GM12878 (cell line): Measurements from ENCODE around the gene NUDT14. TPM values are rescaled to one million over a fixed set of nuclear protein-coding genes. Genes with fewer than 3 reads are reported as not detected.

Source experiments
- ATAC-seq: fragments of 200-7000 bp; cut with Tn5 transposase; 3 replicates; pipeline ENCODE4 v1.9.1; 2020; ENCODE audit warnings: mild to moderate bottlenecking, moderate library complexity
- BruUV-seq: library from RNA; stranded (reverse); fragments of 400-500 nt; replicated peaks from 2 replicates; lab custom pipeline; 2021; lab: Mats Ljungman, UMichigan
- CTCF ChIA-PET: fragments of 300-600 bp; sonication (Branson Sonifier 250); formaldehyde crosslinking; extraction: SDS; loops from one replicate; lab custom pipeline; 2021; ENCODE audit warnings: inconsistent platforms; lab: Yijun Ruan, JAX
- POLR2A ChIA-PET: fragments of 350-600 bp; formaldehyde crosslinking; extraction: SDS; loops from one replicate; lab custom pipeline; 2021; ENCODE audit warnings: inconsistent platforms; lab: Charles Lee
- RAD21 ChIA-PET: fragments of 300-600 bp; sonication (Branson Sonifier 250); formaldehyde crosslinking; loops from one replicate; lab custom pipeline; 2023; ENCODE audit warnings: antibody characterized with exemption; ENCODE audit not compliant: unreplicated experiment; lab: Charles Lee
- SMC1A ChIA-PET: fragments of 300-600 bp; sonication (Branson Sonifier 250); formaldehyde crosslinking; loops from one replicate; lab custom pipeline; 2023; ENCODE audit not compliant: unreplicated experiment, uncharacterized antibody; lab: Charles Lee
- DNase-seq: peaks from one replicate; pipeline ENCODE4 v3.0.0-alpha.2; 2011; ENCODE audit warnings: low read depth, low spot score
- FAIRE-seq: peaks from 3 replicates; lab custom pipeline; 2011; peaks lifted over from hg19 to GRCh38; lab: Jason Lieb, UNC
- H2AFZ ChIP-seq: 2 replicates; pipeline ENCODE4 v1.6.0; 2011; ENCODE audit warnings: low read depth, low read length, control low read depth; ENCODE audit not compliant: control insufficient read depth
- H3K27ac ChIP-seq: 2 replicates; pipeline ENCODE4 v1.5.1; 2011; ENCODE audit warnings: control low read depth; ENCODE audit not compliant: control insufficient read depth, insufficient read depth
- H3K27me3 ChIP-seq, 2 experiments: replicated peaks in 1 of 2; 2 replicates each; pipeline versions ENCODE4 v1.6.0 to v1.6.1; 2011; ENCODE audit warnings: low read length in 1 of 2; ENCODE audit not compliant: control insufficient read depth in 2 of 2, insufficient read depth in 2 of 2
- H3K36me3 ChIP-seq, 2 experiments: 2 replicates each; pipeline ENCODE4 v1.5.1; 2011; ENCODE audit warnings: low read length in 1 of 2; ENCODE audit not compliant: control insufficient read depth in 2 of 2, insufficient read depth in 2 of 2
- H3K4me1 ChIP-seq: 2 replicates; pipeline ENCODE4 v1.6.1; 2011; ENCODE audit warnings: mild to moderate bottlenecking, low read length, moderate library complexity, mixed read lengths; ENCODE audit not compliant: control insufficient read depth, insufficient read depth
- H3K4me2 ChIP-seq: 2 replicates; pipeline ENCODE4 v1.6.0; 2011; ENCODE audit warnings: control low read depth; ENCODE audit not compliant: control insufficient read depth, insufficient read depth
- H3K4me3 ChIP-seq: fragments of 200-600 bp; sonication (generic); 2 replicates; pipeline ENCODE4 v1.5.1; 2016
- H3K79me2 ChIP-seq: 2 replicates; pipeline ENCODE4 v1.6.0; 2011; ENCODE audit warnings: low read length; ENCODE audit not compliant: control insufficient read depth, insufficient read depth
- H3K9ac ChIP-seq: 2 replicates; pipeline ENCODE4 v1.8.0; 2011; ENCODE audit warnings: low read length, control low read depth, mixed read lengths; ENCODE audit not compliant: control insufficient read depth, insufficient read depth
- H3K9me3 ChIP-seq: replicated peaks from 3 replicates; pipeline ENCODE4 v1.5.1; 2011; ENCODE audit warnings: mild to moderate bottlenecking, low read length; ENCODE audit not compliant: control insufficient read depth, insufficient read depth
- H4K20me1 ChIP-seq: 2 replicates; pipeline ENCODE4 v1.6.0; 2011; ENCODE audit not compliant: control insufficient read depth, insufficient read depth
- CBX3 ChIP-seq: fragments of 200-600 bp; sonication (generic); IDR thresholded peaks from 2 replicates; pipeline ENCODE4 v1.6.1; 2016; ENCODE audit warnings: low read depth, borderline replicate concordance
- CHD4 ChIP-seq: fragments of 200-600 bp; sonication (generic); IDR thresholded peaks from 2 replicates; pipeline ENCODE4 v1.6.1; 2016; ENCODE audit warnings: mild to moderate bottlenecking
- CREM ChIP-seq: IDR thresholded peaks from 2 replicates; pipeline ENCODE4 v1.6.1; 2014; ENCODE audit warnings: antibody characterized with exemption, low read depth
- MYC ChIP-seq: IDR thresholded peaks from 2 replicates; pipeline ENCODE4 v1.6.1; 2011; ENCODE audit warnings: mild to moderate bottlenecking, low read length, moderate library complexity, inconsistent platforms; ENCODE audit not compliant: insufficient read depth, insufficient replicate concordance, insufficient read length, severe bottlenecking
- PML ChIP-seq: IDR thresholded peaks from 2 replicates; pipeline ENCODE4 v1.6.1; 2012; ENCODE audit warnings: low read length, inconsistent platforms
- WGBS: methylation state at CpG from one replicate; pipeline ENCODE4 v1.1.6; 2016; ENCODE audit warnings: low lambda C conversion rate; ENCODE audit not compliant: insufficient replicate concordance, insufficient coverage; ENCODE audit errors: missing lambda C conversion rate; 5-methylcytosine and 5-hydroxymethylcytosine counted together
- in situ Hi-C: fragments of 300-500 bp; cut with MboI; formaldehyde crosslinking; loops from 9 replicates; pipeline ENCODE4 v1.14.3; 2018; ENCODE audit warnings: mixed read lengths
- intact Hi-C: fragments of 100-400 bp; cut with micrococcal nuclease; formaldehyde crosslinking; loops from one replicate; pipeline ENCODE4 v1.14.2; 2022; ENCODE audit not compliant: unreplicated experiment
- polyA plus RNA-seq, 11 experiments: library from polyadenylated mRNA; depleted of rRNA in 4 of 11; unstranded in 6 of 11; stranded (reverse) in 5 of 11; fragments of >200 nt; fragmentation: Nextera tagmentation in 4 of 11; fragmentation: Illumina TruSeq in 1 of 11; extraction: Ambion mirVana in 4 of 11; extraction: Trizol in 1 of 11; gene quantifications; 1 replicate in 1 of 11; 2 replicates in 10 of 11; pipeline versions ENCODE4 v1.2.1 to v1.2.3, GENCODE V29; 2011 to 2016; ENCODE audit warnings: inconsistent platforms in 2 of 11, missing spikeins in 2 of 11, low read depth in 1 of 11
- total RNA-seq, 4 experiments: library from RNA; depleted of rRNA in 3 of 4; stranded (reverse); fragments of >200 nt in 3 of 4; fragmentation: Illumina TruSeq in 1 of 4; extraction: Trizol in 1 of 4; gene quantifications; 2 replicates each; pipeline versions ENCODE4 v1.2.1 to v1.2.3, GENCODE V29; 2013 to 2021
- TF ChIP-seq, protein P1 (sequence below): IDR thresholded peaks from 2 replicates; pipeline ENCODE4 v1.6.1; 2012; ENCODE audit warnings: low read depth, low read length, improper control_type of control experiment
- TF ChIP-seq, protein P2 (sequence below): fragments of 450-650 bp; formaldehyde crosslinking; IDR thresholded peaks from 2 replicates; pipeline ENCODE4 v1.5.0; 2022; ENCODE audit warnings: mild to moderate bottlenecking, missing genetic modification characterization
- TF ChIP-seq, protein P3 (sequence below): fragments of 450-650 bp; IDR thresholded peaks from 2 replicates; pipeline ENCODE4 v1.6.1; 2014; ENCODE audit warnings: mild to moderate bottlenecking
- TF ChIP-seq, protein P4 (sequence below): fragments of 150-350 bp; IDR thresholded peaks from 2 replicates; pipeline ENCODE4 v1.6.1; 2014; ENCODE audit warnings: mild to moderate bottlenecking, low read depth, low read length
- TF ChIP-seq, protein P5 (sequence below): fragments of 450-650 bp; IDR thresholded peaks from 2 replicates; pipeline ENCODE4 v1.6.1; 2016; ENCODE audit warnings: mild to moderate bottlenecking, moderate library complexity, borderline replicate concordance
- TF ChIP-seq, protein P6 (sequence below): IDR thresholded peaks from 2 replicates; pipeline ENCODE4 v1.6.1; 2011; ENCODE audit warnings: low read depth, mild to moderate bottlenecking, low read length, moderate library complexity, borderline replicate concordance; ENCODE audit errors: extremely low read depth

The NUDT14 gene
- total and polyA plus RNA-seq, 10 of the 15 experiments (the other 5 are each of a cell fraction or from before 2014, with no cell fraction given) = 0.62 to 6.8 (median 4.3) TPM; not detected in 1

DNA sequence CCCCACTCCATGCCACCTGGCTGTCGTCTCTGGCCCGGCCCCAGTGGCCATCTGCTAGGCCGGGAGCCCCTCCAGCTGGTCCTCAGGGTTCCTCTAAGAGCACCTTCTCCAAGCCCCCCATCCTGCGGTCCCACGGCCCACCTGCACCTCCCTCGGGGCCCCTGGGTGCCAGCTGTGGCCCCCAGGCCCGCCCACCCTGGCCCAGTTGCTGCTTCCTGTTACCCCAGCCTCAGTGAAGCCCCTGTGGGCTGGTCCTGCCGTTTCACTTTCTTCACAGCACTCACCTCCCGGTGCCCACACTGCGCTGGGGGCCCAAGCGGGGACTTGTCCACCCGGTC, 27.6 kb upstream of the NUDT14 start:
- H3K27me3 ChIP-seq = no peaks in the 10 kb centered on the region
- no TSS peak for BruUV-seq
- H4K20me1 ChIP-seq = no peaks in the 10 kb centered on the region
- H3K79me2 ChIP-seq = no peaks in the 10 kb centered on the region
- in situ Hi-C loops = no loop called here
- intact Hi-C loops = no loop called here
- H3K27ac ChIP-seq = no peak overlapping the region
- SMC1A ChIA-PET = no interaction called here
- DNase-seq (no peak), FAIRE-seq (no peak), ATAC-seq (no peak)
- H3K36me3 ChIP-seq = peaks cover 0 to 9% of the 10 kb centered on the region in 2 experiments; a peak in 2 of 4 replicates
- H3K9ac ChIP-seq = no peak overlapping the region
- no peaks in the 10 kb centered on the region for H3K9me3 ChIP-seq
- no peak overlapping the region for H2AFZ ChIP-seq
- CTCF ChIA-PET = no interaction called here
- no peak overlapping the region for H3K4me2 ChIP-seq
- H3K4me3 ChIP-seq = no peak overlapping the region
- POLR2A ChIA-PET = no interaction called here
- no peaks in the 10 kb centered on the region for H3K4me1 ChIP-seq
- RAD21 ChIA-PET = no interaction called here
- 56% methylated on average over 11 of the region's 12 CpGs for WGBS
- TF ChIP-seq, protein P1, sequence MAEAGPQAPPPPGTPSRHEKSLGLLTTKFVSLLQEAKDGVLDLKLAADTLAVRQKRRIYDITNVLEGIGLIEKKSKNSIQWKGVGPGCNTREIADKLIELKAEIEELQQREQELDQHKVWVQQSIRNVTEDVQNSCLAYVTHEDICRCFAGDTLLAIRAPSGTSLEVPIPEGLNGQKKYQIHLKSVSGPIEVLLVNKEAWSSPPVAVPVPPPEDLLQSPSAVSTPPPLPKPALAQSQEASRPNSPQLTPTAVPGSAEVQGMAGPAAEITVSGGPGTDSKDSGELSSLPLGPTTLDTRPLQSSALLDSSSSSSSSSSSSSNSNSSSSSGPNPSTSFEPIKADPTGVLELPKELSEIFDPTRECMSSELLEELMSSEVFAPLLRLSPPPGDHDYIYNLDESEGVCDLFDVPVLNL = no peak
- TF ChIP-seq, protein P2, sequence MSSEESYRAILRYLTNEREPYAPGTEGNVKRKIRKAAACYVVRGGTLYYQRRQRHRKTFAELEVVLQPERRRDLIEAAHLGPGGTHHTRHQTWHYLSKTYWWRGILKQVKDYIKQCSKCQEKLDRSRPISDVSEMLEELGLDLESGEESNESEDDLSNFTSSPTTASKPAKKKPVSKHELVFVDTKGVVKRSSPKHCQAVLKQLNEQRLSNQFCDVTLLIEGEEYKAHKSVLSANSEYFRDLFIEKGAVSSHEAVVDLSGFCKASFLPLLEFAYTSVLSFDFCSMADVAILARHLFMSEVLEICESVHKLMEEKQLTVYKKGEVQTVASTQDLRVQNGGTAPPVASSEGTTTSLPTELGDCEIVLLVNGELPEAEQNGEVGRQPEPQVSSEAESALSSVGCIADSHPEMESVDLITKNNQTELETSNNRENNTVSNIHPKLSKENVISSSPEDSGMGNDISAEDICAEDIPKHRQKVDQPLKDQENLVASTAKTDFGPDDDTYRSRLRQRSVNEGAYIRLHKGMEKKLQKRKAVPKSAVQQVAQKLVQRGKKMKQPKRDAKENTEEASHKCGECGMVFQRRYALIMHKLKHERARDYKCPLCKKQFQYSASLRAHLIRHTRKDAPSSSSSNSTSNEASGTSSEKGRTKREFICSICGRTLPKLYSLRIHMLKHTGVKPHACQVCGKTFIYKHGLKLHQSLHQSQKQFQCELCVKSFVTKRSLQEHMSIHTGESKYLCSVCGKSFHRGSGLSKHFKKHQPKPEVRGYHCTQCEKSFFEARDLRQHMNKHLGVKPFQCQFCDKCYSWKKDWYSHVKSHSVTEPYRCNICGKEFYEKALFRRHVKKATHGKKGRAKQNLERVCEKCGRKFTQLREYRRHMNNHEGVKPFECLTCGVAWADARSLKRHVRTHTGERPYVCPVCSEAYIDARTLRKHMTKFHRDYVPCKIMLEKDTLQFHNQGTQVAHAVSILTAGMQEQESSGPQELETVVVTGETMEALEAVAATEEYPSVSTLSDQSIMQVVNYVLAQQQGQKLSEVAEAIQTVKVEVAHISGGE = no peak
- TF ChIP-seq PML = no peak
- TF ChIP-seq, protein P3, sequence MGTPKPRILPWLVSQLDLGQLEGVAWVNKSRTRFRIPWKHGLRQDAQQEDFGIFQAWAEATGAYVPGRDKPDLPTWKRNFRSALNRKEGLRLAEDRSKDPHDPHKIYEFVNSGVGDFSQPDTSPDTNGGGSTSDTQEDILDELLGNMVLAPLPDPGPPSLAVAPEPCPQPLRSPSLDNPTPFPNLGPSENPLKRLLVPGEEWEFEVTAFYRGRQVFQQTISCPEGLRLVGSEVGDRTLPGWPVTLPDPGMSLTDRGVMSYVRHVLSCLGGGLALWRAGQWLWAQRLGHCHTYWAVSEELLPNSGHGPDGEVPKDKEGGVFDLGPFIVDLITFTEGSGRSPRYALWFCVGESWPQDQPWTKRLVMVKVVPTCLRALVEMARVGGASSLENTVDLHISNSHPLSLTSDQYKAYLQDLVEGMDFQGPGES = no peak
- TF ChIP-seq CREM = no peak
- TF ChIP-seq CBX3 = no peak
- TF ChIP-seq, protein P4, sequence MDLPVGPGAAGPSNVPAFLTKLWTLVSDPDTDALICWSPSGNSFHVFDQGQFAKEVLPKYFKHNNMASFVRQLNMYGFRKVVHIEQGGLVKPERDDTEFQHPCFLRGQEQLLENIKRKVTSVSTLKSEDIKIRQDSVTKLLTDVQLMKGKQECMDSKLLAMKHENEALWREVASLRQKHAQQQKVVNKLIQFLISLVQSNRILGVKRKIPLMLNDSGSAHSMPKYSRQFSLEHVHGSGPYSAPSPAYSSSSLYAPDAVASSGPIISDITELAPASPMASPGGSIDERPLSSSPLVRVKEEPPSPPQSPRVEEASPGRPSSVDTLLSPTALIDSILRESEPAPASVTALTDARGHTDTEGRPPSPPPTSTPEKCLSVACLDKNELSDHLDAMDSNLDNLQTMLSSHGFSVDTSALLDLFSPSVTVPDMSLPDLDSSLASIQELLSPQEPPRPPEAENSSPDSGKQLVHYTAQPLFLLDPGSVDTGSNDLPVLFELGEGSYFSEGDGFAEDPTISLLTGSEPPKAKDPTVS = no peak
- TF ChIP-seq MYC = no peak
- no peak for TF ChIP-seq CHD4
- TF ChIP-seq, protein P5, sequence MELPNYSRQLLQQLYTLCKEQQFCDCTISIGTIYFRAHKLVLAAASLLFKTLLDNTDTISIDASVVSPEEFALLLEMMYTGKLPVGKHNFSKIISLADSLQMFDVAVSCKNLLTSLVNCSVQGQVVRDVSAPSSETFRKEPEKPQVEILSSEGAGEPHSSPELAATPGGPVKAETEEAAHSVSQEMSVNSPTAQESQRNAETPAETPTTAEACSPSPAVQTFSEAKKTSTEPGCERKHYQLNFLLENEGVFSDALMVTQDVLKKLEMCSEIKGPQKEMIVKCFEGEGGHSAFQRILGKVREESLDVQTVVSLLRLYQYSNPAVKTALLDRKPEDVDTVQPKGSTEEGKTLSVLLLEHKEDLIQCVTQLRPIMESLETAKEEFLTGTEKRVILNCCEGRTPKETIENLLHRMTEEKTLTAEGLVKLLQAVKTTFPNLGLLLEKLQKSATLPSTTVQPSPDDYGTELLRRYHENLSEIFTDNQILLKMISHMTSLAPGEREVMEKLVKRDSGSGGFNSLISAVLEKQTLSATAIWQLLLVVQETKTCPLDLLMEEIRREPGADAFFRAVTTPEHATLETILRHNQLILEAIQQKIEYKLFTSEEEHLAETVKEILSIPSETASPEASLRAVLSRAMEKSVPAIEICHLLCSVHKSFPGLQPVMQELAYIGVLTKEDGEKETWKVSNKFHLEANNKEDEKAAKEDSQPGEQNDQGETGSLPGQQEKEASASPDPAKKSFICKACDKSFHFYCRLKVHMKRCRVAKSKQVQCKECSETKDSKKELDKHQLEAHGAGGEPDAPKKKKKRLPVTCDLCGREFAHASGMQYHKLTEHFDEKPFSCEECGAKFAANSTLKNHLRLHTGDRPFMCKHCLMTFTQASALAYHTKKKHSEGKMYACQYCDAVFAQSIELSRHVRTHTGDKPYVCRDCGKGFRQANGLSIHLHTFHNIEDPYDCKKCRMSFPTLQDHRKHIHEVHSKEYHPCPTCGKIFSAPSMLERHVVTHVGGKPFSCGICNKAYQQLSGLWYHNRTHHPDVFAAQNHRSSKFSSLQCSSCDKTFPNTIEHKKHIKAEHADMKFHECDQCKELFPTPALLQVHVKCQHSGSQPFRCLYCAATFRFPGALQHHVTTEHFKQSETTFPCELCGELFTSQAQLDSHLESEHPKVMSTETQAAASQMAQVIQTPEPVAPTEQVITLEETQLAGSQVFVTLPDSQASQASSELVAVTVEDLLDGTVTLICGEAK = no peak
- TF ChIP-seq, protein P6, sequence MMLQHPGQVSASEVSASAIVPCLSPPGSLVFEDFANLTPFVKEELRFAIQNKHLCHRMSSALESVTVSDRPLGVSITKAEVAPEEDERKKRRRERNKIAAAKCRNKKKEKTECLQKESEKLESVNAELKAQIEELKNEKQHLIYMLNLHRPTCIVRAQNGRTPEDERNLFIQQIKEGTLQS = no peak
